H1 (cell line): ENCODE data around the gene GALNT2. TPM values are rescaled to one million over a fixed set of nuclear protein-coding genes. Genes with fewer than 3 reads are reported as not detected.

Source experiments
- CTCF ChIA-PET: fragments of 300-600 bp; sonication (Branson Sonifier 250); formaldehyde crosslinking; loops from one replicate; lab custom pipeline; 2021; ENCODE audit not compliant: partially characterized antibody; lab: Charles Lee
- POLR2A ChIA-PET: fragments of 300-600 bp; sonication (Branson Sonifier 250); formaldehyde crosslinking; loops from one replicate; lab custom pipeline; 2021; ENCODE audit warnings: inconsistent platforms; ENCODE audit not compliant: partially characterized antibody; lab: Charles Lee
- DNase-seq, 2 experiments: peaks; one replicate each; pipeline versions ENCODE4 v3.0.0 to v3.0.0-alpha.2; 2010 to 2022; ENCODE audit warnings: low spot score in 2 of 2, low read depth in 1 of 2, mixed read lengths in 1 of 2
- FAIRE-seq: peaks from 2 replicates; lab custom pipeline; 2011; peaks lifted over from hg19 to GRCh38; lab: Jason Lieb, UNC
- H2AFZ ChIP-seq: 2 replicates; pipeline ENCODE4 v1.8.1; 2012; ENCODE audit warnings: low read length, inconsistent platforms
- H2AK5ac ChIP-seq: 2 replicates; pipeline ENCODE4 v1.6.1; 2013; ENCODE audit warnings: low read depth, low read length
- H2BK120ac ChIP-seq: replicated peaks from 2 replicates; pipeline ENCODE3; 2013; ENCODE audit warnings: low read depth, low read length, inconsistent platforms
- H2BK12ac ChIP-seq: 2 replicates; pipeline ENCODE4 v1.6.1; 2013; ENCODE audit warnings: low read depth, low read length
- H2BK15ac ChIP-seq: 2 replicates; pipeline ENCODE4 v1.6.1; 2013; ENCODE audit warnings: low read length
- H2BK20ac ChIP-seq: 2 replicates; pipeline ENCODE4 v1.6.1; 2013; ENCODE audit warnings: low read length
- H2BK5ac ChIP-seq: 2 replicates; pipeline ENCODE4 v1.6.1; 2013; ENCODE audit warnings: low read depth, low read length
- H3K14ac ChIP-seq: 2 replicates; pipeline ENCODE4 v1.6.1; 2013; ENCODE audit warnings: inconsistent platforms; ENCODE audit not compliant: insufficient read length
- H3K18ac ChIP-seq: 2 replicates; pipeline ENCODE4 v1.6.1; 2013; ENCODE audit warnings: low read length; ENCODE audit errors: extremely low read depth
- H3K23ac ChIP-seq: 2 replicates; pipeline ENCODE4 v1.6.1; 2013; ENCODE audit warnings: inconsistent platforms; ENCODE audit not compliant: insufficient read length
- H3K23me2 ChIP-seq: 2 replicates; pipeline ENCODE4 v1.6.1; 2013; ENCODE audit warnings: low read depth, low read length
- H3K27ac ChIP-seq: 2 replicates; pipeline ENCODE4 v1.6.1; 2011; ENCODE audit warnings: low read depth, low read length, inconsistent platforms
- H3K27me3 ChIP-seq, 4 experiments: replicated peaks in 1 of 4; 1 replicate in 1 of 4; 2 replicates in 3 of 4; pipeline versions ENCODE4 v1.6.1 to v1.8.1; 2011 to 2013; ENCODE audit warnings: low read length in 3 of 4, mild to moderate bottlenecking in 3 of 4, inconsistent platforms in 2 of 4, mixed read lengths in 2 of 4, moderate library complexity in 1 of 4; ENCODE audit not compliant: control insufficient read depth in 3 of 4, insufficient read depth in 3 of 4; ENCODE audit errors: extremely low read depth in 1 of 4
- H3K36me3 ChIP-seq, 4 experiments: 2 replicates each; pipeline versions ENCODE4 v1.6.1 to v1.8.1; 2011 to 2013; ENCODE audit warnings: mild to moderate bottlenecking in 4 of 4, low read length in 3 of 4, moderate library complexity in 2 of 4, control low read depth in 1 of 4, inconsistent platforms in 1 of 4; ENCODE audit not compliant: insufficient read depth in 4 of 4, control insufficient read depth in 2 of 4
- H3K4ac ChIP-seq: replicated peaks from 2 replicates; pipeline ENCODE3; 2013; ENCODE audit warnings: low read length, low read depth, mixed read lengths, inconsistent platforms; ENCODE audit not compliant: insufficient read length
- H3K4me1 ChIP-seq, 4 experiments: replicated peaks in 1 of 4; 1 replicate in 1 of 4; 2 replicates in 3 of 4; pipeline versions ENCODE4 v1.6.1 to v1.8.1; 2011 to 2013; ENCODE audit warnings: low read length in 3 of 4, inconsistent platforms in 2 of 4, mixed read lengths in 1 of 4; ENCODE audit not compliant: insufficient read depth in 4 of 4, control insufficient read depth in 3 of 4
- H3K4me2 ChIP-seq, 2 experiments: 2 replicates each; pipeline versions ENCODE4 v1.6.1 to v1.8.1; 2011 to 2013; ENCODE audit warnings: low read depth in 2 of 2, low read length in 2 of 2, control low read depth in 1 of 2, inconsistent platforms in 1 of 2, mild to moderate bottlenecking in 1 of 2; ENCODE audit not compliant: insufficient read depth in 1 of 2
- H3K4me3 ChIP-seq, 4 experiments: fragments of 200-600, 300-600 bp in 1 of 4; sonication (generic), shearing (Covaris generic), sonication (Bioruptor Twin) in 1 of 4; 2 replicates each; pipeline versions ENCODE4 v1.5.1 to v1.8.1; 2011 to 2016; ENCODE audit warnings: low read length in 4 of 4, low read depth in 3 of 4, control low read depth in 2 of 4, inconsistent platforms in 2 of 4, mild to moderate bottlenecking in 2 of 4, mixed read lengths in 1 of 4, moderate library complexity in 1 of 4; ENCODE audit not compliant: insufficient read depth in 2 of 4; ENCODE audit errors: extremely low read depth in 1 of 4
- H3K56ac ChIP-seq: replicated peaks from 2 replicates; pipeline ENCODE3; 2013; ENCODE audit warnings: low read depth, mild to moderate bottlenecking, mixed read lengths, low read length, inconsistent platforms; ENCODE audit not compliant: insufficient read length
- H3K79me1 ChIP-seq: 2 replicates; pipeline ENCODE4 v1.6.1; 2013; ENCODE audit warnings: low read depth, low read length, control low read depth
- H3K79me2 ChIP-seq, 2 experiments: 2 replicates each; pipeline versions ENCODE4 v1.6.1 to v1.8.1; 2012 to 2013; ENCODE audit warnings: low read length in 2 of 2, mild to moderate bottlenecking in 2 of 2, inconsistent platforms in 1 of 2; ENCODE audit not compliant: insufficient read depth in 2 of 2, control insufficient read depth in 1 of 2
- H3K9ac ChIP-seq, 4 experiments: replicated peaks in 1 of 4; 1 replicate in 1 of 4; 2 replicates in 3 of 4; pipeline versions ENCODE4 v1.6.1 to v1.8.1; 2011 to 2013; ENCODE audit warnings: low read depth in 3 of 4, low read length in 3 of 4, control low read depth in 2 of 4, mild to moderate bottlenecking in 2 of 4, moderate library complexity in 2 of 4, inconsistent platforms in 1 of 4; ENCODE audit errors: extremely low read depth in 1 of 4
- H3K9me3 ChIP-seq, 2 experiments: 2 replicates each; pipeline versions ENCODE4 v1.6.1 to v1.8.1; 2012 to 2013; ENCODE audit warnings: mild to moderate bottlenecking in 2 of 2, moderate library complexity in 2 of 2, control low read depth in 1 of 2, inconsistent platforms in 1 of 2, low read depth in 1 of 2, low read length in 1 of 2, mixed read lengths in 1 of 2; ENCODE audit not compliant: insufficient read depth in 2 of 2
- H4K20me1 ChIP-seq, 2 experiments: replicated peaks in 1 of 2; 2 replicates each; pipeline versions ENCODE3 to v1.8.1; 2011 to 2013; ENCODE audit warnings: inconsistent platforms in 2 of 2, low read length in 2 of 2, mild to moderate bottlenecking in 1 of 2; ENCODE audit not compliant: insufficient read depth in 2 of 2, control insufficient read depth in 1 of 2
- H4K5ac ChIP-seq: 2 replicates; pipeline ENCODE4 v1.6.1; 2013; ENCODE audit warnings: low read length, low read depth, mixed read lengths, inconsistent platforms; ENCODE audit not compliant: insufficient read length
- H4K8ac ChIP-seq: 2 replicates; pipeline ENCODE4 v1.8.0; 2013; ENCODE audit warnings: mild to moderate bottlenecking, moderate library complexity, low read length, inconsistent platforms; ENCODE audit not compliant: insufficient read depth; ENCODE audit errors: extremely low read depth
- H4K91ac ChIP-seq: replicated peaks from 2 replicates; pipeline ENCODE3; 2013; ENCODE audit warnings: low read length, mixed read lengths, inconsistent platforms; ENCODE audit not compliant: insufficient read length
- EZH2 ChIP-seq: fragments of 200-600 bp; sonication (generic); IDR thresholded peaks from 2 replicates; pipeline ENCODE4 v1.7.1; 2012; ENCODE audit warnings: low read depth, mild to moderate bottlenecking, moderate library complexity, low read length, inconsistent platforms; ENCODE audit not compliant: severe bottlenecking
- KDM5A ChIP-seq: fragments of 200-600 bp; IDR thresholded peaks from 2 replicates; pipeline ENCODE4 v1.7.1; 2012; ENCODE audit warnings: mild to moderate bottlenecking, low read length, inconsistent platforms, mixed read lengths
- SP1 ChIP-seq: IDR thresholded peaks from 2 replicates; pipeline ENCODE4 v1.6.1; 2011; ENCODE audit warnings: low read depth, low read length
- TAF1 ChIP-seq: IDR thresholded peaks from 2 replicates; pipeline ENCODE4 v1.6.1; 2011; ENCODE audit warnings: mild to moderate bottlenecking, low read depth, low read length
- WGBS, 2 experiments: shearing (Covaris generic) in 1 of 2; methylation state at CpG; one replicate each; pipeline versions ENCODE4 v1.1.6 to v1.1.7; 2013 to 2015; ENCODE audit warnings: low lambda C conversion rate in 2 of 2, mixed read lengths in 2 of 2, inconsistent platforms in 1 of 2, low coverage in 1 of 2, missing lambda C conversion rate in 1 of 2; ENCODE audit not compliant: insufficient replicate concordance in 2 of 2, insufficient coverage in 1 of 2, insufficient read length in 1 of 2; ENCODE audit errors: extremely low coverage in 1 of 2, missing lambda C conversion rate in 1 of 2; 5-methylcytosine and 5-hydroxymethylcytosine counted together
- polyA plus RNA-seq, 7 experiments: library from polyadenylated mRNA; depleted of rRNA in 3 of 7; stranded (reverse) in 5 of 7; unstranded in 2 of 7; fragments of >200 nt in 5 of 7; fragments of 200-250 nt in 2 of 7; gene quantifications; 1 replicate in 5 of 7; 2 replicates in 1 of 7; 4 replicates in 1 of 7; pipeline versions ENCODE4 v1.2.1 to v1.2.3, GENCODE V29; 2011 to 2013; ENCODE audit warnings: missing spikeins in 2 of 7, mixed read lengths in 2 of 7
- total RNA-seq: library from RNA; stranded (reverse); fragmentation: NEBNext Ultra II Directional; extraction: Animal tissue kit (Norgen Biotek cat#: 25700); gene quantifications from 2 replicates; pipeline ENCODE4 v1.2.1, GENCODE V29; 2021

Gene GALNT2
- total and polyA plus RNA-seq, 2 of the 8 experiments (the other 6 are each of a cell fraction or from before 2014, with no cell fraction given), result 34.5 to 75.3 TPM

- Histone ChIP-seq H3K79me1 (no peaks in the 10 kb centered on the region), H4K91ac (no peak overlapping the region), H2AFZ (peak overlapping the region; percentile 87), H3K4ac (no peak overlapping the region), H3K9me3 (no peaks in the 10 kb centered on the region), H3K79me2 (no peaks in the 10 kb centered on the region), H3K4me1 (peaks cover 0 to 9% (median 6%) of the 10 kb centered on the region in 4 experiments; a peak in 5 of 7 replicates), H3K56ac (no peak overlapping the region), H3K36me3 (no peaks in the 10 kb centered on the region), H4K20me1 (no peaks in the 10 kb centered on the region), H3K27me3 (no peaks in the 10 kb centered on the region; a peak in 1 of 7 replicates), H3K27ac (0 out of 2 replicates have a peak overlapping the region, but pooled peaks have one; percentile 29), H4K8ac (no peak overlapping the region), H3K9ac (no peak overlapping the region), H3K4me3 (peak overlapping the region in 1 of 4 experiments; percentile 21; a peak in 1 of 8 replicates), H3K23me2 (no peaks in the 10 kb centered on the region), H2BK15ac (no peak overlapping the region), H2BK120ac (peak overlapping the region; percentile 35), H3K18ac (no peak overlapping the region), H2BK20ac (peak overlapping the region; percentile 16; the same call in 1 of the 2 replicates), H2BK5ac (peak overlapping the region; percentile 26; the same call in 1 of the 2 replicates), H2BK12ac (peak overlapping the region; percentile 29; the same call in 1 of the 2 replicates), H3K4me2 (peak overlapping the region; percentile 33 to 57; a peak in 3 of 4 replicates), H3K23ac (no peak overlapping the region), H4K5ac (no peak overlapping the region), H3K14ac (no peak overlapping the region), H2AK5ac (0 out of 2 replicates have a peak overlapping the region, but pooled peaks have one; percentile 85)
- peak; percentile 51; the same call in 1 of the 2 replicates for TF ChIP-seq SP1
- TF ChIP-seq EZH2, result no peak
- TF ChIP-seq TAF1, result no peak
- no peak for TF ChIP-seq KDM5A
- ChIA-PET CTCF (no interaction called here), POLR2A (no interaction called here)
- FAIRE-seq (peak; percentile 87), DNase-seq (peak in 1 of 2 experiments; percentile 50)
- 48% methylated on average over 10 of the region's 10 CpGs; no CpG with 5 or more reads in 1 of the 2 experiments for WGBS, 2 experiments
Observed at GRCh38 chr1:230047114-230047865, 19.7 kb upstream of the GALNT2 start.
